Osteocyte (in vitro differentiated cells): ENCODE measurements around the gene F9. TPM values are rescaled to one million over a fixed set of nuclear protein-coding genes. Genes with fewer than 3 reads are reported as not detected.
"Not testable (repeated sequence)": the region's sequence is repeated elsewhere in the genome, so short reads cannot be mapped to it uniquely, and the experiment has no call there.

Source experiments
- DNase-seq: peaks from one replicate; pipeline ENCODE4 v3.0.0; 2021; ENCODE audit warnings: mixed read lengths; ENCODE audit not compliant: unreplicated experiment; ENCODE audit errors: extremely low spot score
- H3K27ac Mint-ChIP-seq: one replicate; pipeline ENCODE4 v1.8.0; 2021; ENCODE audit warnings: mild to moderate bottlenecking, mixed read lengths; ENCODE audit not compliant: unreplicated experiment
- H3K27me3 Mint-ChIP-seq: one replicate; pipeline ENCODE4 v1.8.0; 2021; ENCODE audit warnings: mixed read lengths; ENCODE audit not compliant: unreplicated experiment
- H3K36me3 Mint-ChIP-seq: one replicate; pipeline ENCODE4 v1.8.0; 2021; ENCODE audit warnings: mixed read lengths; ENCODE audit not compliant: unreplicated experiment
- H3K4me1 Mint-ChIP-seq: one replicate; pipeline ENCODE4 v1.8.0; 2021; ENCODE audit warnings: mixed read lengths; ENCODE audit not compliant: unreplicated experiment
- H3K4me3 Mint-ChIP-seq: one replicate; pipeline ENCODE4 v1.8.0; 2021; ENCODE audit warnings: mild to moderate bottlenecking, moderate library complexity, mixed read lengths; ENCODE audit not compliant: unreplicated experiment
- H3K9me3 Mint-ChIP-seq: one replicate; pipeline ENCODE4 v1.8.0; 2021; ENCODE audit warnings: mixed read lengths; ENCODE audit not compliant: unreplicated experiment
- CTCF ChIP-seq: fragments of 200-600 bp; sonication (generic); IDR thresholded peaks from 2 replicates; pipeline ENCODE4 v1.5.0; 2021; ENCODE audit warnings: antibody characterized with exemption, mild to moderate bottlenecking, moderate library complexity
- total RNA-seq: library from RNA; stranded (reverse); gene quantifications from 2 replicates; pipeline ENCODE4 v1.2.1, GENCODE V29; 2021

Gene F9
- total RNA-seq, 1 donor from 2014 or later: not detected

DNA sequence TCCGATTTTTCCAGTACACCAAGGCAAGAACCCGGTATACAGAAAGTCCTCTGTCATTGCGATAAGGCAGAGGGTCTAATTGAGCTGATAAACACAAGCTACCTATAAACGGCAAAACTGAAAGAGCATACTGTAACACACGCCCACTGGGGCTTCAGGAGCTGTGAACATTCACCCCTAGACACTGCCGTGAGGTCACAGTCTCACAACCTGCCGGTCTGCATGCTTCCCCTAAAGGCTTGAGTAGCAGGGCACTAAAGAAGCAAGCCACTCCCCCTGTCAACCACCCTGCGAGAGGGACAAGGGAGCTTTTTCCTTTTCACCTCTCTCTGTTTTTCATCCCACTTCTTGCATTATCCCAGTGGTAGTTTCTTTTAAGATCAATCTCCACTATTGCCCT lies 22.4 kb upstream of the F9 start:
- Mint-ChIP-seq H3K27me3 (no peaks in the 10 kb centered on the region), H3K4me1 (no peaks in the 10 kb centered on the region), H3K4me3 (no peak overlapping the region), H3K36me3 (no peaks in the 10 kb centered on the region), H3K9me3 (peaks cover 21% of the 10 kb centered on the region), H3K27ac (no peak overlapping the region)
- TF ChIP-seq CTCF: no peak
- DNase-seq: no peak

DNA sequence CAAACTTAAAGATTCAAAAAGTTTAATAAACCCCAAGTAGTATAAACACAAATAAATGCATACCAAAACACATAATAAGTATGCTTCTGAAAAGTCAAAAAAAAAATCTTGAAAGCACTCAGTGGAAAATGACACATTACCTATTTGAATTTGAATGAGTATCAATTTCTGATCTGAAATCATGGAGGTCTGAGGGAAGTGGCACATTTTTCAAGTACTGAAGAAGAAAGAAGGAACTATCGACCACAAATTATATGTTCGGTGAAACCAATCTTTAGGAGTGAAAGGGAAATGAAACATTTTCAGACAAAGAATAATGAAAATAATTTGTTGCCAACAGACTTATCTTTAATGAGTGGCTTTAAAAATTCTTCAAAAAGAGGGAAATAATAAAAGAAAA lies 12.1 kb upstream of the F9 start:
- no peaks in the 10 kb centered on the region for H3K36me3 Mint-ChIP-seq
- H3K9me3 Mint-ChIP-seq: peaks cover 29% of the 10 kb centered on the region
- H3K4me1 Mint-ChIP-seq: no peaks in the 10 kb centered on the region
- DNase-seq: no peak
- H3K27me3 Mint-ChIP-seq: no peaks in the 10 kb centered on the region
- no peak overlapping the region for H3K4me3 Mint-ChIP-seq
- TF ChIP-seq CTCF: no peak
- H3K27ac Mint-ChIP-seq: no peak overlapping the region

- not testable (repeated sequence) for H3K4me1 Mint-ChIP-seq
- H3K9me3 Mint-ChIP-seq: peaks cover 15% of the 10 kb centered on the region
Observed at GRCh38 chrX:139528829-139529228, 1.7 kb upstream of the F9 start.

GRCh38 chrX:139532834-139533233 lies 2.3 kb downstream of the F9 start:
- TF ChIP-seq CTCF: no peak
- Mint-ChIP-seq H3K4me1 (no peaks in the 10 kb centered on the region), H3K9me3 (peaks cover 9% of the 10 kb centered on the region), H3K36me3 (no peaks in the 10 kb centered on the region), H3K27me3 (no peaks in the 10 kb centered on the region), H3K4me3 (no peak overlapping the region), H3K27ac (no peak overlapping the region)
- DNase-seq: no peak

More at GRCh38 chrX:139528829-139529228, 1.7 kb upstream of the F9 start:
- H3K36me3 Mint-ChIP-seq, H3K4me3 Mint-ChIP-seq, H3K27me3 Mint-ChIP-seq, DNase-seq, H3K27ac Mint-ChIP-seq: not testable (repeated sequence)

DNA sequence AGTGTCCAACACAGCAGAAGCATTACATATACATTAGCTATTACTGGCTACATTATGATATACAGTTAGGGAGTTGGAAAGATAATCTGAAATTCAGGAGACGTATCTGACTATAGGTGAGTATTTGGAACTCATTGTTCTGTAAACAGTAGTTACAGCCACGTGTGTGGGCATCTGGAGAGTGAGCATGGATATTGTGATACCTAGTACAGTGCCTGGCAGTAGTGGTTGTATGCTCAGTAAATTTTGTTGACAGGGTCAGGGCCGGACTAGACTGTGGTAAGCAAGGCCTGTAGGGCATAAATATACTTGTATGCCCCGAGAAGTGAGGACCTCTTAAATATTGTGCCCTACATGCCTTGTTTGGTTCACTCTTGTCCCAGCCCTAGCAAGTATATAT lies 2.9 kb downstream of the F9 start:
- no peak for TF ChIP-seq CTCF
- DNase-seq: no peak
- no peaks in the 10 kb centered on the region for H3K27me3 Mint-ChIP-seq
- no peaks in the 10 kb centered on the region for H3K36me3 Mint-ChIP-seq
- H3K27ac Mint-ChIP-seq: no peak overlapping the region
- H3K4me1 Mint-ChIP-seq: no peaks in the 10 kb centered on the region
- H3K4me3 Mint-ChIP-seq: no peak overlapping the region
- peaks cover 9% of the 10 kb centered on the region for H3K9me3 Mint-ChIP-seq
